ENCODE measurements around the gene ST6GALNAC2.

Gene ST6GALNAC2

DNA sequence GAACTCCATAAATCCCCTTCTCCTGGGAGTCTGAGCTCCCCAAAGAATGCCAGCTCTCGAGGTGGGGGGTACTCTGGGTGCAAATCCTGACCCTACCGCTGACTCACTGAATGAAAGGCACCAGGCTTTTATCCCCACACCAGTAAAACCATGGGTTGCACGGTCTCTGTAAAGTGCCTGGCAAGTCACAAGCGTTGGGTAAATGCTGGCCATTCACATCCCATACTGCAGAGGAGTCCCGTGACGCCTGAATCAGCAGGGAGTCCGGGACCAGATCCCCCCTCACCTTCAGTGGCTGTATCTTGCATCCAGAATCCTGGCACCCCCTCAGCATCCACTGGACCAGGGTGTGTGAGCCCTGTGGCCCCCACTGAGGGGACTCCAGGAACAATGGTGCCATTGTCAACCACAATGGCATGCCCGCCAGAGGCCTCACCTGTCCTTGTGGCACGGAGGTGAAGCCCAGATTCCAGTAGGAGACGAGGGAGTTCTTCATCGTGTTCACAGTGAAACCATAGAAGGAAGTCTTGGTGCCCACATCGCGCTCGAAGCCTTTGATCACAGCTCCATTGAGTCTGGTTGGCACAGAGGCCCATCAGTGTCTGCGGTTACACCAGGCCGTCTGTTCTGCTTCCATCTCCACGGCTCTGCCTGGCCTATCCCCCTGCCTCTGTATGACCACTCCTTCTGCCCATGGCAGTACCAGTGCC, 13.3 kb downstream of the ST6GALNAC2 start:
- peak overlapping the region; percentile 60 for H3K27ac ChIP-seq
- ChIA-PET CTCF (interaction anchor here (1.2 kb wide), 1 partner anchor 50 kb away, joined by 3 read pairs; no protein-coding TSS in a partner anchor), POLR2A (ENCODE audit: low non-redundant PET) (interaction anchor here (1.1 kb wide), 1 partner anchor 12 kb away, joined by 3 read pairs; no protein-coding TSS in a partner anchor)
- no peak for DNase-seq (ENCODE audit: low spot score)
- TF ChIP-seq, protein P1, sequence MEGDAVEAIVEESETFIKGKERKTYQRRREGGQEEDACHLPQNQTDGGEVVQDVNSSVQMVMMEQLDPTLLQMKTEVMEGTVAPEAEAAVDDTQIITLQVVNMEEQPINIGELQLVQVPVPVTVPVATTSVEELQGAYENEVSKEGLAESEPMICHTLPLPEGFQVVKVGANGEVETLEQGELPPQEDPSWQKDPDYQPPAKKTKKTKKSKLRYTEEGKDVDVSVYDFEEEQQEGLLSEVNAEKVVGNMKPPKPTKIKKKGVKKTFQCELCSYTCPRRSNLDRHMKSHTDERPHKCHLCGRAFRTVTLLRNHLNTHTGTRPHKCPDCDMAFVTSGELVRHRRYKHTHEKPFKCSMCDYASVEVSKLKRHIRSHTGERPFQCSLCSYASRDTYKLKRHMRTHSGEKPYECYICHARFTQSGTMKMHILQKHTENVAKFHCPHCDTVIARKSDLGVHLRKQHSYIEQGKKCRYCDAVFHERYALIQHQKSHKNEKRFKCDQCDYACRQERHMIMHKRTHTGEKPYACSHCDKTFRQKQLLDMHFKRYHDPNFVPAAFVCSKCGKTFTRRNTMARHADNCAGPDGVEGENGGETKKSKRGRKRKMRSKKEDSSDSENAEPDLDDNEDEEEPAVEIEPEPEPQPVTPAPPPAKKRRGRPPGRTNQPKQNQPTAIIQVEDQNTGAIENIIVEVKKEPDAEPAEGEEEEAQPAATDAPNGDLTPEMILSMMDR (conservative IDR thresholded peaks at IDR 0.05; ENCODE audit: low read depth): no peak

DNA sequence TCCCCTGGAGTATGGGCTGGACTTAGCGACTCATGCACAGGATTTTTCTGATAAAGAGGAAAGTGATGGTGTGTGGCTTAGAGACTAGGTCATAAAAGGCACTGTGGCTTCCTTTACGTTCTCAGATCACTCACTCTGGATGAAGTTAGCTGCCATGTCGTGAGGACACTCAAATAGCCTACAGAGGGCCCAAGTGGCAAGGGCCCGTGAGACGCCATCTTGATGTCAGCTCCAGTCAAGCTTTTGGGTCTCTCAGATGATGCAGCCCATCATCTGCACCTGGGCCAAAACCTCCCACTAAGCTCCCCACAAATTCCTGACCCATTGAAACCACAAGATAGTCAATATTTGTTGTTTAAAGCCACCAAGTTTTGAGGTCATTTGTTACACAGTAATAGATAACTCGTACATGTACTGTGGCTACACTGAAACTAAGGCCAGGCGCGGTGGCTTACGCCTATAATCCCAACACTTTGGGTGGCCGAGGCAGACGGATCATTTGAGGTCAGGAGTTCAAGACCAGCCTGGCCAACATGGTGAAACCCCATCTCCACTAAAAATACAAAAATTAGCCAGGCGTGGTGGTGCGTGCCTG, 14.7 kb downstream of the ST6GALNAC2 start:
- TF ChIP-seq, protein P1 (conservative IDR thresholded peaks at IDR 0.05; ENCODE audit: low read depth): no peak
- H3K27ac ChIP-seq: peak overlapping the region; percentile 60
- ChIA-PET CTCF (interaction anchor here (0.6 to 1.2 kb wide), 2 partner anchors 48 to 104 kb away, joined by 3 read pairs; no protein-coding TSS in a partner anchor), POLR2A (ENCODE audit: low non-redundant PET) (interaction anchor here (1.1 kb wide), 1 partner anchor 14 kb away, joined by 3 read pairs; no protein-coding TSS in a partner anchor)
- DNase-seq (ENCODE audit: low spot score): no peak

DNA sequence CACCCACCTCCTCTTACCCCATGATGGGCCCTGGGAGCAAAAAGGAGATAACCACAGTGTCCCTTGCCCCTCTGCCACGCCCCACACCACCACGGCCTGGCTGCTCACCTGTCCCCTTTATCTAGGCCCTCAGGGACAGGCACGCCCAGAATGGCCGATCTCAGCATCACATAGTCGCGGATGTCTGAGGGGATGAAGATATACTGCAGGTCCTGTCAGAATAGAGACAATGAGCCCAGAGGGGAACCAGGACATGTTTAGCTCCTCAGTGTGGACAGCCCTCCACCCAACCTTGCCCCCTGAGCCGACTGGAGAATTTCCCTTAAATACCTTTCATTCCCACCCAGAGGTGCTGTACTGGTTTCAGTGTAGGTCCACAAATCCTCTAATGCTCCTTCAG, 15.2 kb downstream of the ST6GALNAC2 start:
- TF ChIP-seq, protein P1 (conservative IDR thresholded peaks at IDR 0.05; ENCODE audit: low read depth): no peak
- DNase-seq (ENCODE audit: low spot score): no peak
- POLR2A ChIA-PET (ENCODE audit: low non-redundant PET): no interaction called here
- CTCF ChIA-PET: interaction anchor here (0.6 kb wide), 1 partner anchor 105 kb away, joined by 3 read pairs; no protein-coding TSS in a partner anchor
- H3K27ac ChIP-seq: peak overlapping the region; percentile 60

DNA sequence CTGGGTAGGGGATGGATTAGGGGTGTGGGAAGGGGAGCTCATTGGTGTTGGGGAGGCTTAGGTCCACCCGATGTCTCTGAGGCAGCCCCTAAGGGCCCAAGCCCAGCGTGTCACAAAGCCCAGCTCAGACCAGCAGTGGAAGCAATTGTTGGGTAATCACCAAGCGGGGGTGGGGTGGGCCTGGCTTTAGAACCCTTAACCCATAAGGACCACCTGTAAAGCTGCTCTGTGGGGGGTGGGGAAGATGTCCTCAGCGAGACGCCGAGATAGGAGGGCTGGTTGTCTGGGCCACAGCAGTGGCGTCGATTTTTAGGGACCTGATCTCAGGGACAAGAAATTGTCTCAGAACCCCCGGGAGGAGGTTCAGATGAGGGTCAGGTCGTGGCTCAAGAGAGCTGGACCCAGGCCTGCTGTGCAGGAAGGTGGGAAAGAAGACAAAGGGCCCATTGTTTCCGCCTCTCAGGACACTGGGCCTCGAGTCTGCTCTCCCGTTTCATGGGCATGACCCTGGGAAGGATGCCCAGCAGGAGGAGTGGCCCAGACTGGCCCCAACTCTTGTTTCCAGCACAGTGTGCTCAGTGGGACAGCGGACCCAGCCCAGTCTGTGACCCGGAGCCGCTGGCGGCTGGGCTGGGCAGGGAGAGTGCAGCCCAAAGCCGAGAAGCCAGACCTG, 15.9 kb downstream of the ST6GALNAC2 start:
- no peak for DNase-seq (ENCODE audit: low spot score)
- ChIA-PET POLR2A (ENCODE audit: low non-redundant PET) (no interaction called here), CTCF (interaction anchor here (1.4 kb wide), 1 partner anchor 16 kb away, joined by 3 read pairs; the partner anchor contains the start of gene ST6GALNAC2)
- TF ChIP-seq, protein P1 (conservative IDR thresholded peaks at IDR 0.05; ENCODE audit: low read depth): no peak
- H3K27ac ChIP-seq: peak overlapping the region; percentile 60

DNA sequence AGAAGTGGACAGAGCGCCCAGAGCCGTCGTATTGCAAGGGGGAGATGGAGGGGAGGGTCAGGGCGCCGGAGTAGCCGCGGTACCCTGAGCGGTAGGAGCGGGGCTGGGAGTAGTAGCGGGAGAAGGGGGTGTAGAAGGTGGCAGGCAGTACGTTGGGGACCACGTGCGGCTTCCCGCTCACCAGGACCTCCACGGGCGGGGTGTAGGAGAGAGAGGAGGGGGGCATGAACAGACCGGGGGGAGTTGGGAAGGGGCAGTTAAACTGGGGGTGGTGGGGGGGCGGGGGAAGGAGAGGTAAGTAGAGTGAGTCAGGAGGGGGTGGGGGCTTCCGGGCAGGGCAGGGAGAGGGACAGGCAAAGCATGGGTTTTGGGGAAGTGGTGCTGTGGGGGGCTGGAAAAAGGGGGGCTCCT, 16.8 kb downstream of the ST6GALNAC2 start:
- H3K27ac ChIP-seq: peak overlapping the region; percentile 67
- POLR2A ChIA-PET (ENCODE audit: low non-redundant PET): no interaction called here
- TF ChIP-seq, protein P1 (conservative IDR thresholded peaks at IDR 0.05; ENCODE audit: low read depth): no peak
- CTCF ChIA-PET: interaction anchor here (0.7 to 1.4 kb wide), 2 partner anchors 17 to 415 kb away, joined by 3 read pairs; partner anchors contain the start of gene ST6GALNAC2
- DNase-seq (ENCODE audit: low spot score): no peak

All from RWPE1 (cell line).